B cell (primary cell): ENCODE measurements around the gene ESRP2. TPM values are rescaled to one million over a fixed set of nuclear protein-coding genes. Genes with fewer than 3 reads are reported as not detected.
A peak's percentile ranks its signal among the peaks of the same experiment; 100 is the strongest.

ENCODE experiments used
- ATAC-seq: fragments of 200-7000 bp; cut with Tn5 transposase; one replicate; pipeline ENCODE4 v1.10.0; 2021; ENCODE audit warnings: low read depth, mild to moderate bottlenecking, moderate number of reproducible peaks, moderate library complexity
- CTCF ChIA-PET: fragments of 350-600 bp; sonication (Branson Sonifier 250); formaldehyde crosslinking; loops from one replicate; lab custom pipeline; 2021; ENCODE audit warnings: antibody characterized with exemption, inconsistent platforms; lab: Charles Lee
- POLR2A ChIA-PET: fragments of 350-600 bp; sonication (Branson Sonifier 250); formaldehyde crosslinking; loops from one replicate; lab custom pipeline; 2021; ENCODE audit warnings: antibody characterized with exemption; lab: Charles Lee
- DNase-seq: peaks from one replicate; pipeline ENCODE4 v3.0.0; 2013
- H2AFZ ChIP-seq: 2 replicates; pipeline ENCODE4 v1.6.1; 2012; ENCODE audit warnings: mild to moderate bottlenecking, low read depth, low read length; ENCODE audit not compliant: insufficient read depth, poor library complexity, severe bottlenecking
- H3K27ac ChIP-seq, 2 donors: 1 replicate in 1 of 2; 2 replicates in 1 of 2; pipeline ENCODE4 v1.5.1; 2012 to 2013; ENCODE audit warnings: low read length in 2 of 2, mild to moderate bottlenecking in 2 of 2, moderate library complexity in 1 of 2
- H3K27me3 ChIP-seq, 4 experiments: fragments of 200-600 bp in 1 of 4; sonication (generic) in 1 of 4; replicated peaks in 1 of 4; 1 replicate in 2 of 4; 2 replicates in 2 of 4; pipeline versions ENCODE4 v1.6.1 to v1.7.0; 2013 to 2016; ENCODE audit warnings: low read length in 3 of 4, mild to moderate bottlenecking in 2 of 4, mixed read lengths in 1 of 4, moderate library complexity in 1 of 4; ENCODE audit not compliant: insufficient read depth in 4 of 4, control insufficient read depth in 3 of 4; ENCODE audit errors: control extremely low read depth in 1 of 4
- H3K36me3 ChIP-seq, 2 experiments: replicated peaks in 1 of 2; 1 replicate in 1 of 2; 2 replicates in 1 of 2; pipeline versions ENCODE4 v1.6.1 to v1.7.1; 2013; ENCODE audit warnings: low read length in 1 of 2; ENCODE audit not compliant: insufficient read depth in 2 of 2, control insufficient read depth in 1 of 2; ENCODE audit errors: control extremely low read depth in 1 of 2, extremely low read depth in 1 of 2
- H3K4me1 ChIP-seq, 2 donors: fragments of 200-600 bp in 1 of 2; sonication (generic) in 1 of 2; 1 replicate in 1 of 2; 2 replicates in 1 of 2; pipeline versions ENCODE4 v1.5.1 to v1.6.1; 2013 to 2017; ENCODE audit warnings: low read length in 2 of 2; ENCODE audit not compliant: control insufficient read depth in 2 of 2, insufficient read depth in 2 of 2
- H3K4me2 ChIP-seq: replicated peaks from 2 replicates; pipeline ENCODE3; 2012; ENCODE audit warnings: mild to moderate bottlenecking, low read depth, low read length; ENCODE audit not compliant: poor library complexity, severe bottlenecking
- H3K4me3 ChIP-seq, 5 experiments: fragments of 200-600 bp in 1 of 5; sonication (generic) in 1 of 5; 1 replicate in 3 of 5; 2 replicates in 2 of 5; pipeline versions ENCODE4 v1.5.1 to v1.7.0; 2011 to 2016; ENCODE audit warnings: low read length in 4 of 5, mild to moderate bottlenecking in 4 of 5, low read depth in 2 of 5, control low read depth in 1 of 5, moderate library complexity in 1 of 5; ENCODE audit not compliant: insufficient read depth in 1 of 5; ENCODE audit errors: control extremely low read depth in 1 of 5, extremely low read depth in 1 of 5
- H3K79me2 ChIP-seq: fragments of 200-600 bp; sonication (generic); one replicate; pipeline ENCODE4 v1.6.0; 2016; ENCODE audit warnings: low read length; ENCODE audit not compliant: control insufficient read depth, insufficient read depth
- H3K9ac ChIP-seq: fragments of 200-600 bp; sonication (generic); 2 replicates; pipeline ENCODE4 v1.6.1; 2017; ENCODE audit warnings: mild to moderate bottlenecking, low read length, moderate library complexity
- H3K9me3 ChIP-seq, 3 donors: one replicate each; pipeline versions ENCODE4 v1.6.1 to v1.7.1; 2013; ENCODE audit warnings: low read length in 2 of 3; ENCODE audit not compliant: control insufficient read depth in 2 of 3, insufficient read depth in 1 of 3; ENCODE audit errors: control extremely low read depth in 1 of 3
- H4K20me1 ChIP-seq: 2 replicates; pipeline ENCODE4 v1.6.0; 2012; ENCODE audit warnings: mild to moderate bottlenecking, low read length; ENCODE audit not compliant: insufficient read depth, control insufficient read depth, poor library complexity, severe bottlenecking
- H3K27ac Mint-ChIP-seq: one replicate; pipeline ENCODE4 v1.8.0; 2021; ENCODE audit warnings: mixed read lengths
- H3K27me3 Mint-ChIP-seq: one replicate; pipeline ENCODE4 v1.8.0; 2021; ENCODE audit warnings: mixed read lengths
- H3K4me1 Mint-ChIP-seq: one replicate; pipeline ENCODE4 v1.8.0; 2021; ENCODE audit warnings: mixed read lengths
- H3K4me3 Mint-ChIP-seq: one replicate; pipeline ENCODE4 v1.8.0; 2021; ENCODE audit warnings: mixed read lengths
- H3K9me3 Mint-ChIP-seq: one replicate; pipeline ENCODE4 v1.8.0; 2022; ENCODE audit warnings: mixed read lengths; ENCODE audit not compliant: insufficient read depth
- EZH2 ChIP-seq: IDR thresholded peaks from 2 replicates; pipeline ENCODE4 v1.6.1; 2012; ENCODE audit warnings: borderline replicate concordance, low read depth, mild to moderate bottlenecking, moderate library complexity, low read length; ENCODE audit not compliant: insufficient read depth, poor library complexity, severe bottlenecking
- WGBS: methylation state at CpG from one replicate; pipeline ENCODE4 v1.1.5; 2013; ENCODE audit warnings: missing lambda C conversion rate; ENCODE audit not compliant: insufficient coverage; 5-methylcytosine and 5-hydroxymethylcytosine counted together
- intact Hi-C: fragments of 100-400 bp; cut with micrococcal nuclease; formaldehyde crosslinking; loops from one replicate; pipeline ENCODE4 v1.10.0; 2022
- polyA plus RNA-seq: library from polyadenylated mRNA; depleted of rRNA; stranded (reverse); fragments of >200 nt; gene quantifications from 2 replicates; pipeline ENCODE4 v1.2.3, GENCODE V29; 2012
- total RNA-seq, 2 donors: library from RNA; stranded (reverse); fragments of 120-200 nt in 1 of 2; gene quantifications; 1 replicate in 1 of 2; 2 replicates in 1 of 2; pipeline versions ENCODE4 v1.2.3 to v1.2.4, GENCODE V29; 2013 to 2022
- TF ChIP-seq, protein P1 (sequence below): fragments of 200-600 bp; IDR thresholded peaks from one replicate; pipeline ENCODE4 v1.8.0; 2022; ENCODE audit warnings: antibody characterized with exemption, mild to moderate bottlenecking

Gene ESRP2
- total and polyA plus RNA-seq, 2 donors (not counting 1 experiment from before 2014, with no cell fraction given), result 0.09 TPM; not detected in 1

DNA sequence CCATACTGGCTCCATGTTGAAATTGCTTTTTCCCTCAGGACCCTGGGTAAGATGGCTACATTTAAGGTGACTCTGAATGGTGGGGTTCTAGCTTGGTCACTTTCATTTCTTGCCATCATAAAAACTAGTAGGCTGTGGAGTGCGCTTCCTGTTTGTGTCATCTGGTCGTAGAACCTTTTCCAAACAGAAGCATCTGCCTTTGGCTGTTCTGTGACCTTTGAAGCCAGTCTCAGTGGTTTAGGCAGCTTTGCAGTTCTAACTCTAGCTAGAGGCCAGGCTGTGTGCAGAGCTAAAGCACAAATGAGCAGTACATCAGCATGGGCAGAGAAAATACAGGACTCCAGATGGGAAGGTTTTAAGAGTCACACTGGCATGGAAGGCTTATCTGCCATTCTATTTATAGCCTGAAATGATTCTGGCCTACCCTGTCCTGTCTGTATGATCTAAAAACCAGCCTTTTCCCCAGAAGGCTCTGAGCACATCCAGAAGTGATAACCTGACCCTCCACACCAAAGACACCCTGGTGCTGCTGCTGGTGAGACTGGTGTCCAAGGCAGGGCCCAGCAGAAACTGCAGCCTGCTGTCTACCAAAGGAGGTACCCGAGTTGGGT lies 8.6 kb downstream of the ESRP2 start:
- WGBS, result 56% methylated on average over 2 of the region's 3 CpGs

More for the DNA sequence above, 8.6 kb downstream of the ESRP2 start:
- H3K79me2 ChIP-seq, result peaks cover 16% of the 10 kb centered on the region
- H3K27ac ChIP-seq, result peak overlapping the region; percentile 25 to 61
- peak; percentile 59 for ATAC-seq
- Mint-ChIP-seq H3K9me3 (no peaks in the 10 kb centered on the region), H3K4me1 (peaks cover 36% of the 10 kb centered on the region), H3K27ac (peak overlapping the region; percentile 82), H3K27me3 (no peaks in the 10 kb centered on the region), H3K4me3 (peak overlapping the region; percentile 43)
- H4K20me1 ChIP-seq, result peaks cover 32% of the 10 kb centered on the region
- H3K9ac ChIP-seq, result no peak overlapping the region
- H3K4me3 ChIP-seq, result no peak overlapping the region
- no peaks in the 10 kb centered on the region for H3K9me3 ChIP-seq
- peaks cover 20 to 40% of the 10 kb centered on the region in 2 experiments for H3K36me3 ChIP-seq
- peak overlapping the region; percentile 40 for H3K4me2 ChIP-seq
- peak; percentile 10 for DNase-seq
- TF ChIP-seq EZH2, result no peak
- TF ChIP-seq, protein P1, sequence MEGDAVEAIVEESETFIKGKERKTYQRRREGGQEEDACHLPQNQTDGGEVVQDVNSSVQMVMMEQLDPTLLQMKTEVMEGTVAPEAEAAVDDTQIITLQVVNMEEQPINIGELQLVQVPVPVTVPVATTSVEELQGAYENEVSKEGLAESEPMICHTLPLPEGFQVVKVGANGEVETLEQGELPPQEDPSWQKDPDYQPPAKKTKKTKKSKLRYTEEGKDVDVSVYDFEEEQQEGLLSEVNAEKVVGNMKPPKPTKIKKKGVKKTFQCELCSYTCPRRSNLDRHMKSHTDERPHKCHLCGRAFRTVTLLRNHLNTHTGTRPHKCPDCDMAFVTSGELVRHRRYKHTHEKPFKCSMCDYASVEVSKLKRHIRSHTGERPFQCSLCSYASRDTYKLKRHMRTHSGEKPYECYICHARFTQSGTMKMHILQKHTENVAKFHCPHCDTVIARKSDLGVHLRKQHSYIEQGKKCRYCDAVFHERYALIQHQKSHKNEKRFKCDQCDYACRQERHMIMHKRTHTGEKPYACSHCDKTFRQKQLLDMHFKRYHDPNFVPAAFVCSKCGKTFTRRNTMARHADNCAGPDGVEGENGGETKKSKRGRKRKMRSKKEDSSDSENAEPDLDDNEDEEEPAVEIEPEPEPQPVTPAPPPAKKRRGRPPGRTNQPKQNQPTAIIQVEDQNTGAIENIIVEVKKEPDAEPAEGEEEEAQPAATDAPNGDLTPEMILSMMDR, result no peak
- intact Hi-C loops, result loop anchor here (2.0 to 10.0 kb wide), 2 partner anchors 234 to 262 kb away; partner anchors contain the start of gene SLC12A4
- ChIA-PET POLR2A (interaction anchor here (0.7 kb wide), 1 partner anchor 83 kb away, joined by 4 read pairs; the partner anchor contains the start of genes PRMT7 and SLC7A6OS), CTCF (interaction anchor here (0.8 to 7.1 kb wide), 19 partner anchors 11 to 411 kb away, joined by 3 to 62 read pairs (median 7); partner anchors contain the start of genes NFATC3 and NRN1L)
- H3K4me1 ChIP-seq, result peaks cover 24 to 27% of the 10 kb centered on the region in 2 donors
- no peaks in the 10 kb centered on the region for H3K27me3 ChIP-seq
- no peak overlapping the region for H2AFZ ChIP-seq
